ENCODE measurements around the gene ZCWPW1.

GRCh38 chr7:100378114-100378755 is 50.3 kb downstream of the ZCWPW1 start:
- TF ChIP-seq CTCF (conservative IDR thresholded peaks at IDR 0.05 in 1 of 2, IDR thresholded peaks at IDR 0.05 in 1 of 2; ENCODE audit: extremely low read depth in 1 of 2, insufficient read depth in 1 of 2, low read depth in 1 of 2, low read length in 2 of 2), result no peak
- TF ChIP-seq EZH2 (IDR thresholded peaks at IDR 0.05; ENCODE audit: borderline replicate concordance, low read length), result no peak
